H1 (cell line): ENCODE results near the gene KCNB1. TPM values are rescaled to one million over a fixed set of nuclear protein-coding genes. Genes with fewer than 3 reads are reported as not detected.

ENCODE experiments used
- CTCF ChIA-PET: fragments of 300-600 bp; sonication (Branson Sonifier 250); formaldehyde crosslinking; loops from one replicate; lab custom pipeline; 2021; ENCODE audit not compliant: partially characterized antibody; lab: Charles Lee
- POLR2A ChIA-PET: fragments of 300-600 bp; sonication (Branson Sonifier 250); formaldehyde crosslinking; loops from one replicate; lab custom pipeline; 2021; ENCODE audit warnings: inconsistent platforms; ENCODE audit not compliant: partially characterized antibody; lab: Charles Lee
- DNase-seq, 2 experiments: peaks; one replicate each; pipeline versions ENCODE4 v3.0.0 to v3.0.0-alpha.2; 2010 to 2022; ENCODE audit warnings: low spot score in 2 of 2, low read depth in 1 of 2, mixed read lengths in 1 of 2
- FAIRE-seq: peaks from 2 replicates; lab custom pipeline; 2011; peaks lifted over from hg19 to GRCh38; lab: Jason Lieb, UNC
- H2AFZ ChIP-seq: 2 replicates; pipeline ENCODE4 v1.8.1; 2012; ENCODE audit warnings: low read length, inconsistent platforms
- H2AK5ac ChIP-seq: 2 replicates; pipeline ENCODE4 v1.6.1; 2013; ENCODE audit warnings: low read depth, low read length
- H2BK120ac ChIP-seq: replicated peaks from 2 replicates; pipeline ENCODE3; 2013; ENCODE audit warnings: low read depth, low read length, inconsistent platforms
- H2BK12ac ChIP-seq: 2 replicates; pipeline ENCODE4 v1.6.1; 2013; ENCODE audit warnings: low read depth, low read length
- H2BK15ac ChIP-seq: 2 replicates; pipeline ENCODE4 v1.6.1; 2013; ENCODE audit warnings: low read length
- H2BK20ac ChIP-seq: 2 replicates; pipeline ENCODE4 v1.6.1; 2013; ENCODE audit warnings: low read length
- H2BK5ac ChIP-seq: 2 replicates; pipeline ENCODE4 v1.6.1; 2013; ENCODE audit warnings: low read depth, low read length
- H3K14ac ChIP-seq: 2 replicates; pipeline ENCODE4 v1.6.1; 2013; ENCODE audit warnings: inconsistent platforms; ENCODE audit not compliant: insufficient read length
- H3K18ac ChIP-seq: 2 replicates; pipeline ENCODE4 v1.6.1; 2013; ENCODE audit warnings: low read length; ENCODE audit errors: extremely low read depth
- H3K23ac ChIP-seq: 2 replicates; pipeline ENCODE4 v1.6.1; 2013; ENCODE audit warnings: inconsistent platforms; ENCODE audit not compliant: insufficient read length
- H3K23me2 ChIP-seq: 2 replicates; pipeline ENCODE4 v1.6.1; 2013; ENCODE audit warnings: low read depth, low read length
- H3K27ac ChIP-seq: 2 replicates; pipeline ENCODE4 v1.6.1; 2011; ENCODE audit warnings: low read depth, low read length, inconsistent platforms
- H3K27me3 ChIP-seq, 4 experiments: replicated peaks in 1 of 4; 1 replicate in 1 of 4; 2 replicates in 3 of 4; pipeline versions ENCODE4 v1.6.1 to v1.8.1; 2011 to 2013; ENCODE audit warnings: low read length in 3 of 4, mild to moderate bottlenecking in 3 of 4, inconsistent platforms in 2 of 4, mixed read lengths in 2 of 4, moderate library complexity in 1 of 4; ENCODE audit not compliant: control insufficient read depth in 3 of 4, insufficient read depth in 3 of 4; ENCODE audit errors: extremely low read depth in 1 of 4
- H3K36me3 ChIP-seq, 4 experiments: 2 replicates each; pipeline versions ENCODE4 v1.6.1 to v1.8.1; 2011 to 2013; ENCODE audit warnings: mild to moderate bottlenecking in 4 of 4, low read length in 3 of 4, moderate library complexity in 2 of 4, control low read depth in 1 of 4, inconsistent platforms in 1 of 4; ENCODE audit not compliant: insufficient read depth in 4 of 4, control insufficient read depth in 2 of 4
- H3K4ac ChIP-seq: replicated peaks from 2 replicates; pipeline ENCODE3; 2013; ENCODE audit warnings: low read length, low read depth, mixed read lengths, inconsistent platforms; ENCODE audit not compliant: insufficient read length
- H3K4me1 ChIP-seq, 4 experiments: replicated peaks in 1 of 4; 1 replicate in 1 of 4; 2 replicates in 3 of 4; pipeline versions ENCODE4 v1.6.1 to v1.8.1; 2011 to 2013; ENCODE audit warnings: low read length in 3 of 4, inconsistent platforms in 2 of 4, mixed read lengths in 1 of 4; ENCODE audit not compliant: insufficient read depth in 4 of 4, control insufficient read depth in 3 of 4
- H3K4me2 ChIP-seq, 2 experiments: 2 replicates each; pipeline versions ENCODE4 v1.6.1 to v1.8.1; 2011 to 2013; ENCODE audit warnings: low read depth in 2 of 2, low read length in 2 of 2, control low read depth in 1 of 2, inconsistent platforms in 1 of 2, mild to moderate bottlenecking in 1 of 2; ENCODE audit not compliant: insufficient read depth in 1 of 2
- H3K4me3 ChIP-seq, 4 experiments: fragments of 200-600, 300-600 bp in 1 of 4; sonication (generic), shearing (Covaris generic), sonication (Bioruptor Twin) in 1 of 4; 2 replicates each; pipeline versions ENCODE4 v1.5.1 to v1.8.1; 2011 to 2016; ENCODE audit warnings: low read length in 4 of 4, low read depth in 3 of 4, control low read depth in 2 of 4, inconsistent platforms in 2 of 4, mild to moderate bottlenecking in 2 of 4, mixed read lengths in 1 of 4, moderate library complexity in 1 of 4; ENCODE audit not compliant: insufficient read depth in 2 of 4; ENCODE audit errors: extremely low read depth in 1 of 4
- H3K56ac ChIP-seq: replicated peaks from 2 replicates; pipeline ENCODE3; 2013; ENCODE audit warnings: low read depth, mild to moderate bottlenecking, mixed read lengths, low read length, inconsistent platforms; ENCODE audit not compliant: insufficient read length
- H3K79me1 ChIP-seq: 2 replicates; pipeline ENCODE4 v1.6.1; 2013; ENCODE audit warnings: low read depth, low read length, control low read depth
- H3K79me2 ChIP-seq, 2 experiments: 2 replicates each; pipeline versions ENCODE4 v1.6.1 to v1.8.1; 2012 to 2013; ENCODE audit warnings: low read length in 2 of 2, mild to moderate bottlenecking in 2 of 2, inconsistent platforms in 1 of 2; ENCODE audit not compliant: insufficient read depth in 2 of 2, control insufficient read depth in 1 of 2
- H3K9ac ChIP-seq, 4 experiments: replicated peaks in 1 of 4; 1 replicate in 1 of 4; 2 replicates in 3 of 4; pipeline versions ENCODE4 v1.6.1 to v1.8.1; 2011 to 2013; ENCODE audit warnings: low read depth in 3 of 4, low read length in 3 of 4, control low read depth in 2 of 4, mild to moderate bottlenecking in 2 of 4, moderate library complexity in 2 of 4, inconsistent platforms in 1 of 4; ENCODE audit errors: extremely low read depth in 1 of 4
- H3K9me3 ChIP-seq, 2 experiments: 2 replicates each; pipeline versions ENCODE4 v1.6.1 to v1.8.1; 2012 to 2013; ENCODE audit warnings: mild to moderate bottlenecking in 2 of 2, moderate library complexity in 2 of 2, control low read depth in 1 of 2, inconsistent platforms in 1 of 2, low read depth in 1 of 2, low read length in 1 of 2, mixed read lengths in 1 of 2; ENCODE audit not compliant: insufficient read depth in 2 of 2
- H4K20me1 ChIP-seq, 2 experiments: replicated peaks in 1 of 2; 2 replicates each; pipeline versions ENCODE3 to v1.8.1; 2011 to 2013; ENCODE audit warnings: inconsistent platforms in 2 of 2, low read length in 2 of 2, mild to moderate bottlenecking in 1 of 2; ENCODE audit not compliant: insufficient read depth in 2 of 2, control insufficient read depth in 1 of 2
- H4K5ac ChIP-seq: 2 replicates; pipeline ENCODE4 v1.6.1; 2013; ENCODE audit warnings: low read length, low read depth, mixed read lengths, inconsistent platforms; ENCODE audit not compliant: insufficient read length
- H4K8ac ChIP-seq: 2 replicates; pipeline ENCODE4 v1.8.0; 2013; ENCODE audit warnings: mild to moderate bottlenecking, moderate library complexity, low read length, inconsistent platforms; ENCODE audit not compliant: insufficient read depth; ENCODE audit errors: extremely low read depth
- H4K91ac ChIP-seq: replicated peaks from 2 replicates; pipeline ENCODE3; 2013; ENCODE audit warnings: low read length, mixed read lengths, inconsistent platforms; ENCODE audit not compliant: insufficient read length
- POLR2AphosphoS5 ChIP-seq: IDR thresholded peaks from 2 replicates; pipeline ENCODE4 v1.6.1; 2011; ENCODE audit warnings: low read depth, low read length
- WGBS, 2 experiments: shearing (Covaris generic) in 1 of 2; methylation state at CpG; one replicate each; pipeline versions ENCODE4 v1.1.6 to v1.1.7; 2013 to 2015; ENCODE audit warnings: low lambda C conversion rate in 2 of 2, mixed read lengths in 2 of 2, inconsistent platforms in 1 of 2, low coverage in 1 of 2, missing lambda C conversion rate in 1 of 2; ENCODE audit not compliant: insufficient replicate concordance in 2 of 2, insufficient coverage in 1 of 2, insufficient read length in 1 of 2; ENCODE audit errors: extremely low coverage in 1 of 2, missing lambda C conversion rate in 1 of 2; 5-methylcytosine and 5-hydroxymethylcytosine counted together
- polyA plus RNA-seq, 7 experiments: library from polyadenylated mRNA; depleted of rRNA in 3 of 7; stranded (reverse) in 5 of 7; unstranded in 2 of 7; fragments of >200 nt in 5 of 7; fragments of 200-250 nt in 2 of 7; gene quantifications; 1 replicate in 5 of 7; 2 replicates in 1 of 7; 4 replicates in 1 of 7; pipeline versions ENCODE4 v1.2.1 to v1.2.3, GENCODE V29; 2011 to 2013; ENCODE audit warnings: missing spikeins in 2 of 7, mixed read lengths in 2 of 7
- total RNA-seq: library from RNA; stranded (reverse); fragmentation: NEBNext Ultra II Directional; extraction: Animal tissue kit (Norgen Biotek cat#: 25700); gene quantifications from 2 replicates; pipeline ENCODE4 v1.2.1, GENCODE V29; 2021

Gene KCNB1
- total and polyA plus RNA-seq, 2 of the 8 experiments (the other 6 are each of a cell fraction or from before 2014, with no cell fraction given) = 0.58 to 0.67 TPM

- WGBS, 2 experiments = 92% methylated on average over 12 of the region's 12 CpGs; no CpG with 5 or more reads in 1 of the 2 experiments
- Histone ChIP-seq H3K27me3 (no peaks in the 10 kb centered on the region), H2BK20ac (no peak overlapping the region), H2BK12ac (no peak overlapping the region), H3K9me3 (no peaks in the 10 kb centered on the region), H3K79me1 (no peaks in the 10 kb centered on the region), H3K56ac (no peak overlapping the region), H3K14ac (no peak overlapping the region), H3K36me3 (no peaks in the 10 kb centered on the region), H2BK120ac (no peak overlapping the region), H3K79me2 (no peaks in the 10 kb centered on the region), H4K5ac (no peak overlapping the region), H3K23me2 (peaks cover 5% of the 10 kb centered on the region; the same call in 1 of the 2 replicates), H3K23ac (no peak overlapping the region), H2BK15ac (no peak overlapping the region; the same call in 1 of the 2 replicates), H4K8ac (no peak overlapping the region), H3K4me2 (no peak overlapping the region), H3K4ac (no peak overlapping the region), H3K4me3 (no peak overlapping the region), H4K20me1 (no peaks in the 10 kb centered on the region), H3K18ac (no peak overlapping the region), H3K9ac (no peak overlapping the region), H4K91ac (no peak overlapping the region), H3K27ac (no peak overlapping the region), H2AK5ac (no peak overlapping the region), H3K4me1 (no peaks in the 10 kb centered on the region), H2AFZ (no peak overlapping the region), H2BK5ac (no peak overlapping the region)
- FAIRE-seq (no peak), DNase-seq (no peak)
- no peak for TF ChIP-seq POLR2AphosphoS5
- POLR2A ChIA-PET = interaction anchor here (1.3 kb wide), 1 partner anchor 47 kb away, joined by 3 read pairs; no protein-coding TSS in a partner anchor
- CTCF ChIA-PET = interaction anchor here (0.9 to 13.1 kb wide), 24 partner anchors 10 to 206 kb away, joined by 3 to 126 read pairs (median 8); partner anchors contain the start of gene KCNB1
Observed at GRCh38 chr20:49335476-49335875, 147.0 kb downstream of the KCNB1 start.
